Naive thymus-derived CD4-positive, alpha-beta T cell (primary cell): ENCODE data around the gene SLX4IP. TPM values are rescaled to one million over a fixed set of nuclear protein-coding genes. Genes with fewer than 3 reads are reported as not detected.

ENCODE experiments used
- ATAC-seq: fragments of 150-1000 bp; cut with Tn5 transposase; 2 replicates; pipeline ENCODE4 v1.10.0; 2021; ENCODE audit warnings: mild to moderate bottlenecking, moderate library complexity
- CTCF ChIA-PET: fragments of 350-600 bp; sonication (Branson Sonifier 250); formaldehyde crosslinking; loops from one replicate; lab custom pipeline; 2021; ENCODE audit warnings: antibody characterized with exemption; lab: Charles Lee
- POLR2A ChIA-PET: fragments of 350-600 bp; sonication (Branson Sonifier 250); formaldehyde crosslinking; loops from one replicate; lab custom pipeline; 2021; ENCODE audit warnings: antibody characterized with exemption, inconsistent platforms; lab: Charles Lee
- DNase-seq, 9 donors: peaks; one replicate each; pipeline versions ENCODE4 v3.0.0 to v3.0.0-alpha.2; 2020 to 2022; ENCODE audit warnings: mixed read lengths in 1 of 9
- H3K27ac ChIP-seq: one replicate; pipeline ENCODE4 v1.7.0; 2013; ENCODE audit warnings: mild to moderate bottlenecking, low read depth, low read length, moderate library complexity
- H3K27me3 ChIP-seq, 2 donors: one replicate each; pipeline ENCODE4 v1.7.0; 2013; ENCODE audit warnings: low read length in 2 of 2, mild to moderate bottlenecking in 2 of 2, moderate library complexity in 2 of 2; ENCODE audit not compliant: control insufficient read depth in 2 of 2, insufficient read depth in 2 of 2
- H3K36me3 ChIP-seq, 3 experiments: 1 replicate in 2 of 3; 2 replicates in 1 of 3; pipeline ENCODE4 v1.7.0; 2013; ENCODE audit warnings: low read length in 3 of 3, mild to moderate bottlenecking in 3 of 3, moderate library complexity in 1 of 3; ENCODE audit not compliant: insufficient read depth in 3 of 3, control insufficient read depth in 2 of 3
- H3K4me1 ChIP-seq, 2 donors: one replicate each; pipeline ENCODE4 v1.7.0; 2013; ENCODE audit warnings: low read length in 2 of 2, mild to moderate bottlenecking in 2 of 2, moderate library complexity in 1 of 2; ENCODE audit not compliant: control insufficient read depth in 2 of 2, insufficient read depth in 2 of 2
- H3K4me3 ChIP-seq: 2 replicates; pipeline ENCODE4 v1.7.0; 2013; ENCODE audit warnings: mild to moderate bottlenecking, low read length
- H3K9me3 ChIP-seq, 3 experiments: 1 replicate in 2 of 3; 2 replicates in 1 of 3; pipeline ENCODE4 v1.7.0; 2013; ENCODE audit warnings: low read length in 3 of 3; ENCODE audit not compliant: control insufficient read depth in 2 of 3
- H3K27ac Mint-ChIP-seq, 9 donors: one replicate each; pipeline ENCODE4 v1.8.0; 2020 to 2022; ENCODE audit warnings: mixed read lengths in 9 of 9, mild to moderate bottlenecking in 8 of 9, moderate library complexity in 5 of 9, inconsistent platforms in 2 of 9
- H3K27me3 Mint-ChIP-seq, 5 donors: one replicate each; pipeline ENCODE4 v1.8.0; 2021 to 2022; ENCODE audit warnings: mixed read lengths in 5 of 5, mild to moderate bottlenecking in 1 of 5
- H3K36me3 Mint-ChIP-seq, 5 donors: one replicate each; pipeline ENCODE4 v1.8.0; 2020 to 2022; ENCODE audit warnings: mixed read lengths in 5 of 5, mild to moderate bottlenecking in 3 of 5, inconsistent platforms in 1 of 5
- H3K4me1 Mint-ChIP-seq, 7 donors: one replicate each; pipeline ENCODE4 v1.8.0; 2020 to 2022; ENCODE audit warnings: mixed read lengths in 7 of 7, mild to moderate bottlenecking in 3 of 7, inconsistent platforms in 1 of 7
- H3K4me3 Mint-ChIP-seq, 10 donors: one replicate each; pipeline ENCODE4 v1.8.0; 2020 to 2022; ENCODE audit warnings: mild to moderate bottlenecking in 10 of 10, mixed read lengths in 10 of 10, moderate library complexity in 6 of 10, inconsistent platforms in 2 of 10
- H3K9me3 Mint-ChIP-seq, 11 donors: one replicate each; pipeline ENCODE4 v1.8.0; 2020 to 2022; ENCODE audit warnings: mixed read lengths in 11 of 11, mild to moderate bottlenecking in 4 of 11, inconsistent platforms in 1 of 11, moderate library complexity in 1 of 11
- intact Hi-C, 2 donors: fragments of 100-400 bp; cut with micrococcal nuclease; formaldehyde crosslinking; loops; one replicate each; pipeline ENCODE4 v1.15.1; 2023
- polyA plus RNA-seq, 2 donors: library from polyadenylated mRNA; unstranded; fragments of 300-500 nt; fragmentation: Illumina TruSeq; gene quantifications; one replicate each; pipeline ENCODE4 v1.2.3, GENCODE V29; 2021
- total RNA-seq, 6 experiments: library from RNA in 5 of 6; stranded (reverse) in 5 of 6; gene quantifications; 1 replicate in 5 of 6; 2 replicates in 1 of 6; pipeline ENCODE4 v1.2.3 and lab custom pipeline; 2021 to 2026

SLX4IP gene
- total and polyA plus RNA-seq, 7 experiments from 2014 or later: 1.6 to 8.2 (median 5.3) TPM

GRCh38 chr20:10659651-10660601 is 224.8 kb downstream of the SLX4IP start:
- H3K27me3 Mint-ChIP-seq: peaks cover 29 to 58% (median 33%) of the 10 kb centered on the region in 5 donors

GRCh38 chr20:10660661-10661060 is 225.6 kb downstream of the SLX4IP start:
- no peak for DNase-seq
- CTCF ChIA-PET: no interaction called here
- Histone ChIP-seq H3K27me3 (no peaks in the 10 kb centered on the region), H3K4me1 (no peaks in the 10 kb centered on the region), H3K9me3 (peaks cover 0 to 3% (median 0%) of the 10 kb centered on the region in 3 experiments), H3K4me3 (no peak overlapping the region), H3K27ac (no peak overlapping the region), H3K36me3 (no peaks in the 10 kb centered on the region)
- H3K9me3 Mint-ChIP-seq: peaks cover 0 to 5% (median 0%) of the 10 kb centered on the region in 11 donors
- POLR2A ChIA-PET: no interaction called here
- H3K27me3 Mint-ChIP-seq: peaks cover 21 to 55% (median 35%) of the 10 kb centered on the region in 5 donors
- no peak overlapping the region for H3K27ac Mint-ChIP-seq
- H3K4me1 Mint-ChIP-seq: no peaks in the 10 kb centered on the region
- H3K4me3 Mint-ChIP-seq: no peak overlapping the region
- no peaks in the 10 kb centered on the region for H3K36me3 Mint-ChIP-seq
- intact Hi-C loops: no loop called here
- ATAC-seq: no peak

More at GRCh38 chr20:10659651-10660601, 224.8 kb downstream of the SLX4IP start:
- Histone ChIP-seq H3K4me3 (no peak overlapping the region), H3K9me3 (peaks cover 0 to 3% (median 0%) of the 10 kb centered on the region in 3 experiments), H3K36me3 (no peaks in the 10 kb centered on the region), H3K4me1 (no peaks in the 10 kb centered on the region), H3K27me3 (no peaks in the 10 kb centered on the region), H3K27ac (no peak overlapping the region)
- Mint-ChIP-seq H3K27ac (no peak overlapping the region), H3K36me3 (no peaks in the 10 kb centered on the region), H3K9me3 (peaks cover 0 to 5% (median 0%) of the 10 kb centered on the region in 11 donors), H3K4me1 (no peaks in the 10 kb centered on the region), H3K4me3 (no peak overlapping the region)
- no peak for ATAC-seq
- intact Hi-C loops: no loop called here
- DNase-seq: no peak
- POLR2A ChIA-PET: no interaction called here
- CTCF ChIA-PET: interaction anchor here (0.7 kb wide), 1 partner anchor 1811 kb away, joined by 3 read pairs; no protein-coding TSS in a partner anchor

- Histone ChIP-seq H3K4me3 (no peak overlapping the region), H3K4me1 (no peaks in the 10 kb centered on the region), H3K36me3 (no peaks in the 10 kb centered on the region), H3K27me3 (no peaks in the 10 kb centered on the region), H3K27ac (no peak overlapping the region), H3K9me3 (peaks cover 0 to 3% (median 0%) of the 10 kb centered on the region in 3 experiments)
- ChIA-PET CTCF (no interaction called here), POLR2A (no interaction called here)
- H3K4me1 Mint-ChIP-seq: no peaks in the 10 kb centered on the region
- no peak overlapping the region for H3K4me3 Mint-ChIP-seq
- no peaks in the 10 kb centered on the region for H3K36me3 Mint-ChIP-seq
- no peak overlapping the region for H3K27ac Mint-ChIP-seq
- peaks cover 19 to 55% (median 36%) of the 10 kb centered on the region in 5 donors for H3K27me3 Mint-ChIP-seq
- ATAC-seq (no peak), DNase-seq (no peak)
- intact Hi-C loops: no loop called here
- H3K9me3 Mint-ChIP-seq: peaks cover 0 to 5% (median 0%) of the 10 kb centered on the region in 11 donors
These were observed 226.2 kb downstream of the SLX4IP start for GRCh38 chr20:10661261-10661660.

- Histone ChIP-seq H3K9me3 (peaks cover 0 to 3% (median 0%) of the 10 kb centered on the region in 3 experiments), H3K36me3 (no peaks in the 10 kb centered on the region), H3K4me1 (no peaks in the 10 kb centered on the region), H3K27me3 (no peaks in the 10 kb centered on the region), H3K4me3 (no peak overlapping the region), H3K27ac (no peak overlapping the region)
- Mint-ChIP-seq H3K9me3 (peaks cover 0 to 5% (median 0%) of the 10 kb centered on the region in 11 donors), H3K27ac (no peak overlapping the region), H3K4me3 (no peak overlapping the region), H3K27me3 (peaks cover 19 to 55% (median 36%) of the 10 kb centered on the region in 5 donors), H3K36me3 (no peaks in the 10 kb centered on the region), H3K4me1 (no peaks in the 10 kb centered on the region)
- intact Hi-C loops: no loop called here
- DNase-seq: no peak
- ChIA-PET CTCF (no interaction called here), POLR2A (no interaction called here)
- ATAC-seq: no peak
These were observed 227.0 kb downstream of the SLX4IP start for GRCh38 chr20:10662151-10662550.

GRCh38 chr20:10662661-10663458 is 227.8 kb downstream of the SLX4IP start:
- H3K27me3 Mint-ChIP-seq: peaks cover 19 to 48% (median 33%) of the 10 kb centered on the region in 5 donors
- intact Hi-C loops: no loop called here
- DNase-seq (no peak), ATAC-seq (no peak)
- CTCF ChIA-PET: no interaction called here
- no peaks in the 10 kb centered on the region for H3K4me1 ChIP-seq
- peaks cover 0 to 3% (median 0%) of the 10 kb centered on the region in 3 experiments for H3K9me3 ChIP-seq
- H3K9me3 Mint-ChIP-seq: peaks cover 0 to 5% (median 0%) of the 10 kb centered on the region in 11 donors
- no peaks in the 10 kb centered on the region for H3K36me3 Mint-ChIP-seq
- POLR2A ChIA-PET: no interaction called here
- H3K27me3 ChIP-seq: no peaks in the 10 kb centered on the region
- H3K4me1 Mint-ChIP-seq: no peaks in the 10 kb centered on the region
- H3K4me3 ChIP-seq: no peak overlapping the region
- H3K27ac Mint-ChIP-seq: no peak overlapping the region
- no peak overlapping the region for H3K27ac ChIP-seq
- no peaks in the 10 kb centered on the region for H3K36me3 ChIP-seq
- no peak overlapping the region for H3K4me3 Mint-ChIP-seq

GRCh38 chr20:10663756-10664155 is 228.7 kb downstream of the SLX4IP start:
- Histone ChIP-seq H3K36me3 (no peaks in the 10 kb centered on the region), H3K27ac (no peak overlapping the region), H3K27me3 (no peaks in the 10 kb centered on the region), H3K4me3 (no peak overlapping the region), H3K9me3 (peaks cover 0 to 3% (median 0%) of the 10 kb centered on the region in 3 experiments), H3K4me1 (no peaks in the 10 kb centered on the region)
- peaks cover 0 to 5% (median 0%) of the 10 kb centered on the region in 11 donors for H3K9me3 Mint-ChIP-seq
- ChIA-PET POLR2A (no interaction called here), CTCF (no interaction called here)
- DNase-seq (no peak), ATAC-seq (no peak)
- H3K4me1 Mint-ChIP-seq: no peaks in the 10 kb centered on the region
- H3K36me3 Mint-ChIP-seq: no peaks in the 10 kb centered on the region
- H3K27me3 Mint-ChIP-seq: peaks cover 21 to 46% (median 36%) of the 10 kb centered on the region in 5 donors
- no peak overlapping the region for H3K27ac Mint-ChIP-seq
- intact Hi-C loops: no loop called here
- no peak overlapping the region for H3K4me3 Mint-ChIP-seq
